ENCODE measurements around the gene SH2D7. TPM values are rescaled to one million over a fixed set of nuclear protein-coding genes. Genes with fewer than 3 reads are reported as not detected.

SH2D7 gene
- total and polyA plus RNA-seq, 12 donors, result not detected

- no peak for DNase-seq
- TF ChIP-seq CTCF (IDR thresholded peaks at IDR 0.05), result no peak
- ATAC-seq, result peak in 4 of 8 donors; percentile 4 to 47 (median 12)
- no peaks in the 10 kb centered on the region for H3K27me3 ChIP-seq
- H3K4me3 ChIP-seq, result no peak overlapping the region
- H3K27ac ChIP-seq, result peak overlapping the region in 1 of 10 donors; percentile 81
- H3K9me3 ChIP-seq, result no peaks in the 10 kb centered on the region
- H3K4me1 ChIP-seq, result peaks cover 0 to 45% (median 0%) of the 10 kb centered on the region in 9 donors
- no peaks in the 10 kb centered on the region for H3K36me3 ChIP-seq
- intact Hi-C loops (cut with DNase I), result no loop called here
- WGBS, 2 donors, result 82 to 83% methylated on average over 12 of the region's 12 CpGs
Measured at GRCh38 chr15:78103406-78104118, 11.2 kb downstream of the SH2D7 start.

- Histone ChIP-seq H3K9me3 (no peaks in the 10 kb centered on the region), H3K4me1 (peaks cover 0 to 45% (median 0%) of the 10 kb centered on the region in 9 donors), H3K4me3 (no peak overlapping the region), H3K27ac (peak overlapping the region in 1 of 10 donors; percentile 81), H3K27me3 (no peaks in the 10 kb centered on the region), H3K36me3 (no peaks in the 10 kb centered on the region)
- ATAC-seq, result no peak
- no peak for DNase-seq
- intact Hi-C loops (cut with DNase I), result no loop called here
- no peak for TF ChIP-seq CTCF (IDR thresholded peaks at IDR 0.05)
- 95 to 96% methylated on average over 4 of the region's 4 CpGs for WGBS, 2 donors
Measured at GRCh38 chr15:78104119-78104479, 11.7 kb downstream of the SH2D7 start.

- H3K4me1 ChIP-seq, result peaks cover 0 to 45% (median 0%) of the 10 kb centered on the region in 9 donors
- WGBS, 2 donors, result 87 to 94% methylated on average over 12 of the region's 12 CpGs
Measured at GRCh38 chr15:78104566-78105475, 12.5 kb downstream of the SH2D7 start.

More at GRCh38 chr15:78104566-78105475, 12.5 kb downstream of the SH2D7 start:
- peak overlapping the region in 1 of 10 donors; percentile 81 for H3K27ac ChIP-seq
- DNase-seq (no peak), ATAC-seq (no peak)
- no peaks in the 10 kb centered on the region for H3K36me3 ChIP-seq
- no peaks in the 10 kb centered on the region for H3K27me3 ChIP-seq
- no peak overlapping the region for H3K4me3 ChIP-seq
- H3K9me3 ChIP-seq, result no peaks in the 10 kb centered on the region
- intact Hi-C loops (cut with DNase I), result loop anchor here in 2 of 10 donors (5.0 kb wide), 2 partner anchors 98 to 138 kb away; no protein-coding TSS in a partner anchor
- no peak for TF ChIP-seq CTCF (IDR thresholded peaks at IDR 0.05)

All from heart right ventricle (tissue), 16 donors.